GM12892 (cell line): ENCODE measurements around the gene TRIM43B.
"Not testable (repeated sequence)": the region's sequence is repeated elsewhere in the genome, so short reads cannot be mapped to it uniquely, and the experiment has no call there.

Source experiments
- POLR2A ChIP-seq: IDR thresholded peaks from 2 replicates; pipeline ENCODE4 v1.6.1; 2011; ENCODE audit warnings: low read depth, low read length, control low read depth
- TAF1 ChIP-seq: IDR thresholded peaks from 2 replicates; pipeline ENCODE4 v1.6.1; 2011; ENCODE audit warnings: low read depth, mild to moderate bottlenecking, control low read depth, low read length, borderline replicate concordance

DNA sequence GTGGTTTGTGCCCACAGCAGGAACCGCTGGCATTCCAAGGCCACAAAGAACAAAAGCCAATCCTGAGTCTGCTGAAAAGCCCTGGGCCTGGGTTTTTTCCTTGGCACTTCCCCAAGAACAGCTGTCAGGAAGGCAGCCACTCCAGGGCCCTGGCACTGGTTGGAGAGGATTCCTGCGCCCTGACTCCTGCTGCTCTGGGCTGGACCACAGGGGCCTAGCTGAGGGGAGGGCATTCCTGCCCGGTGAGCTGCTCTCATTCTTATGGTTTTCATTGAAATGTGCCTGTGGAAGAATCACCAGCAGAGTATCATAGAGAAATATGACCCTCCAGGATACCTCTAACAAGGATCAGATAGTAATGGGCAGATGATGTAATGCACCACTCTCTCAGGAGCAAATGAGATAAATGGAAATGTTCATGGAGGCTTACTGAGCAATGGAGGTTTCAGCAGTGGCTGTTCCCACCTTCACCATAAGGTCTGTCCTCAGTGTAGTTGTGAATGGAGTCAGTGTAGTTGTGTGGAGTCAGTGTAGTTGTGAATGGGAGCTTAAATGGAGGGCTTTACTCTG, 50.0 kb downstream of the TRIM43B start:
- TF ChIP-seq TAF1, POLR2A: not testable (repeated sequence)
